GM12872 (cell line): ENCODE data around the gene MNT.

Experiments
- TF ChIP-seq, protein P1 (sequence below): IDR thresholded peaks from 3 replicates; pipeline ENCODE4 v1.5.1; 2011; ENCODE audit warnings: low read depth, mild to moderate bottlenecking, low read length, moderate library complexity; ENCODE audit not compliant: insufficient read depth

MNT gene

DNA sequence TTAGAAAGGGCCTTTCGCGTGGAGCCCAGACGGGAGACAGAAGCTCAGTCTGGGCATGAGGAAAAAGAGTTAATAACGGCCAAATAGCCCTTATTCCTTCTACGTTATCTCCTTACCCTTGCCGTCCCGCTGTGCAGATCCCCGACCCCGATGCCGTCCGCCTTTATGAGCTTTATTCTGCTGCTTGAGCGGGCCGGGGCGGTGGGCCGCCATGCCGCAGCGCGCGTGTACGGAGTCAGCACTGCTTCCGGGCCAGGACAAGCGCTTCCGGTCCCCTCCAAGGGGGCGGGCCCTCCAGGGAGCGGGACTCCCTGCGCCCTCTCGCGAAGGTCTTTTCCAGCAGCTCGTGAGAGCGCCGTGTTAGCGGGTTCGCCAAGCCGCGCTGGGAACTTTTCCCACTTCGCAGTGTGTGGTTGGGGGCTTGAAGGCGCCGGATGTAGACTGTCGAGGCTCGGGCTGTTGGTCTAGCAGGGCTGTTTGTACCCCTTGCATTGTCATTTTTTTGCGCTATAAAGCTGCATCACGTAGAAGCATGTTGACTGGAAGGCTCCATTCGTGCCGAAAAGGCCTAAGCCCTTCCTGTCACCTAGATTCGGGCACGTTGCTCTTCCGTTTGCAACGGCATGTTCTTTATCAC lies 64.5 kb downstream of the MNT start, which contains the start of gene TSR1:
TSR1 (minus strand) TSS at position 243 of the 637 bp plus-strand sequence; CDS start at position 213, 30 bp downstream.
- TF ChIP-seq, protein P1, sequence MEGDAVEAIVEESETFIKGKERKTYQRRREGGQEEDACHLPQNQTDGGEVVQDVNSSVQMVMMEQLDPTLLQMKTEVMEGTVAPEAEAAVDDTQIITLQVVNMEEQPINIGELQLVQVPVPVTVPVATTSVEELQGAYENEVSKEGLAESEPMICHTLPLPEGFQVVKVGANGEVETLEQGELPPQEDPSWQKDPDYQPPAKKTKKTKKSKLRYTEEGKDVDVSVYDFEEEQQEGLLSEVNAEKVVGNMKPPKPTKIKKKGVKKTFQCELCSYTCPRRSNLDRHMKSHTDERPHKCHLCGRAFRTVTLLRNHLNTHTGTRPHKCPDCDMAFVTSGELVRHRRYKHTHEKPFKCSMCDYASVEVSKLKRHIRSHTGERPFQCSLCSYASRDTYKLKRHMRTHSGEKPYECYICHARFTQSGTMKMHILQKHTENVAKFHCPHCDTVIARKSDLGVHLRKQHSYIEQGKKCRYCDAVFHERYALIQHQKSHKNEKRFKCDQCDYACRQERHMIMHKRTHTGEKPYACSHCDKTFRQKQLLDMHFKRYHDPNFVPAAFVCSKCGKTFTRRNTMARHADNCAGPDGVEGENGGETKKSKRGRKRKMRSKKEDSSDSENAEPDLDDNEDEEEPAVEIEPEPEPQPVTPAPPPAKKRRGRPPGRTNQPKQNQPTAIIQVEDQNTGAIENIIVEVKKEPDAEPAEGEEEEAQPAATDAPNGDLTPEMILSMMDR = peak; percentile 23; the same call in 2 of the 3 replicates

DNA sequence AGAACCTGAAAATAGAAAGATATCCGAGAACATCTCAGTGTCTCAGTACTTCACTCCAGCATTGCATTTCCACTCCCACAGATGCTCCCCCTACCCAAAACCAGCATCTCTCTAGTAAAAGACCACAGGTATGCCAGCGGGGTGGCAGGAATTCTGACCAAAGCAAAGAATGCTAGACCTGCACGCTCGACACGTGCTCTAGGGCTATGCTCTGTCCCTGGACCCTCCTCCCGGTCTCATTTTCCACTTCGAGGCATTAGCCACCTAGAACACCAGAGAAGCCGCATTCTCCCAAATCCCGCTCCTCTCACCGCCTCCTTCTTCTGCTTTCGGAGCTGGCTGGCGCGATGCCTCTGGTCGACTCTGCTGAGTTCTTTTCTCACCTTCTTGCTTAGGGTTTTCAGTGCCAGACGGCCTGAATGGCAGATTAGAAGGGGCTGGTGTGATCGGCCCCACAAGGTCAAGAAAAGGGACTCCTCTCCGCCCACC lies 65.1 kb downstream of the MNT start:
- TF ChIP-seq, protein P1 = no peak
